GM12865 (cell line): ENCODE results near the gene LRRC10B.

Experiments used
- DNase-seq: peaks from one replicate; pipeline ENCODE4 v3.0.0; 2010; ENCODE audit warnings: low read depth
- H3K4me3 ChIP-seq: 2 replicates; pipeline ENCODE4 v1.5.1; 2011; ENCODE audit warnings: mild to moderate bottlenecking, low read depth, low read length, control low read depth
- TF ChIP-seq, protein P1 (sequence below): IDR thresholded peaks from 2 replicates; pipeline ENCODE4 v1.5.1; 2011; ENCODE audit warnings: low read length, control low read depth, low read depth, inconsistent platforms; ENCODE audit not compliant: insufficient read depth; ENCODE audit errors: missing control alignments

Gene LRRC10B

DNA sequence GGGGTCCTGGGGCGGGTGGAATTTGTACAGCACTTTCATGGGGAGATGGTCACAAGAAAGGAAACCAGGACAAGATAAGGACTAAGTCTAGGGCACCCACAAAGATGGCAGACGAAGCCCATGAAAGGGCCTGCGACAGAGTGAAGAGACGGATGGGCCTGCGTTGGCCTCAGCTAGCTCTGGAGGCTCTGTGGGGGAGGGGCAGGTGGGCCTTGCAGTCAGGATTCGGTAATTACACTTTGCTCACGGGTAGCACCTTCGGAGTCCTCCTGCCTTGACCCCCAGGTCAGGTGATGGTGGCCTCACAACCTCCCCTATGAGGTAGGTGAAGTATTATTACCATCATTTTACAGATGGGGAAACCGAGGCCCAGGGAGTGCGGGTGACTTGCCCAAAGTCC, 7.1 kb downstream of the LRRC10B start:
- TF ChIP-seq, protein P1, sequence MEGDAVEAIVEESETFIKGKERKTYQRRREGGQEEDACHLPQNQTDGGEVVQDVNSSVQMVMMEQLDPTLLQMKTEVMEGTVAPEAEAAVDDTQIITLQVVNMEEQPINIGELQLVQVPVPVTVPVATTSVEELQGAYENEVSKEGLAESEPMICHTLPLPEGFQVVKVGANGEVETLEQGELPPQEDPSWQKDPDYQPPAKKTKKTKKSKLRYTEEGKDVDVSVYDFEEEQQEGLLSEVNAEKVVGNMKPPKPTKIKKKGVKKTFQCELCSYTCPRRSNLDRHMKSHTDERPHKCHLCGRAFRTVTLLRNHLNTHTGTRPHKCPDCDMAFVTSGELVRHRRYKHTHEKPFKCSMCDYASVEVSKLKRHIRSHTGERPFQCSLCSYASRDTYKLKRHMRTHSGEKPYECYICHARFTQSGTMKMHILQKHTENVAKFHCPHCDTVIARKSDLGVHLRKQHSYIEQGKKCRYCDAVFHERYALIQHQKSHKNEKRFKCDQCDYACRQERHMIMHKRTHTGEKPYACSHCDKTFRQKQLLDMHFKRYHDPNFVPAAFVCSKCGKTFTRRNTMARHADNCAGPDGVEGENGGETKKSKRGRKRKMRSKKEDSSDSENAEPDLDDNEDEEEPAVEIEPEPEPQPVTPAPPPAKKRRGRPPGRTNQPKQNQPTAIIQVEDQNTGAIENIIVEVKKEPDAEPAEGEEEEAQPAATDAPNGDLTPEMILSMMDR = no peak
- DNase-seq = no peak
- H3K4me3 ChIP-seq = no peak overlapping the region

DNA sequence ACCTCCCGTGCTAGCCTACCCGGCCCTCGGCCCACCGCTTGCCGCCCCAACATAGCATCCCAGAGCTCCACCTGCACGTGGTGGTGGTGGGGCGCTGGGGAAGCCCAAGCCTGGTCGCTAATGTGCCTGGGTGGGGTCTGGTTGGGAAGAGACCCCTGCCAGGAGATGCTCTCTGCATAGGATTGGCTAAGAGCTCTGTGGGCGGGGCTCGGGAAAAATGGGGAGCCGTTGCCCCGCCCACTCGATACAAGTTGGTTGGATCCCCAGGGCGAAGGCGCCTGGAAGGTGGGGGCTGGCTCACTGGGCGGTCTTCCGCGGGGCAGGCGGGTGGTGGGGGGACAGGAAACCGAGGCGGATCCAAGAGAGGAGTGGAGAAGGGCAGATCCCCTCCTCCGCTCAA, 7.6 kb downstream of the LRRC10B start:
- H3K4me3 ChIP-seq = no peak overlapping the region
- DNase-seq = no peak
- TF ChIP-seq, protein P1 = no peak

DNA sequence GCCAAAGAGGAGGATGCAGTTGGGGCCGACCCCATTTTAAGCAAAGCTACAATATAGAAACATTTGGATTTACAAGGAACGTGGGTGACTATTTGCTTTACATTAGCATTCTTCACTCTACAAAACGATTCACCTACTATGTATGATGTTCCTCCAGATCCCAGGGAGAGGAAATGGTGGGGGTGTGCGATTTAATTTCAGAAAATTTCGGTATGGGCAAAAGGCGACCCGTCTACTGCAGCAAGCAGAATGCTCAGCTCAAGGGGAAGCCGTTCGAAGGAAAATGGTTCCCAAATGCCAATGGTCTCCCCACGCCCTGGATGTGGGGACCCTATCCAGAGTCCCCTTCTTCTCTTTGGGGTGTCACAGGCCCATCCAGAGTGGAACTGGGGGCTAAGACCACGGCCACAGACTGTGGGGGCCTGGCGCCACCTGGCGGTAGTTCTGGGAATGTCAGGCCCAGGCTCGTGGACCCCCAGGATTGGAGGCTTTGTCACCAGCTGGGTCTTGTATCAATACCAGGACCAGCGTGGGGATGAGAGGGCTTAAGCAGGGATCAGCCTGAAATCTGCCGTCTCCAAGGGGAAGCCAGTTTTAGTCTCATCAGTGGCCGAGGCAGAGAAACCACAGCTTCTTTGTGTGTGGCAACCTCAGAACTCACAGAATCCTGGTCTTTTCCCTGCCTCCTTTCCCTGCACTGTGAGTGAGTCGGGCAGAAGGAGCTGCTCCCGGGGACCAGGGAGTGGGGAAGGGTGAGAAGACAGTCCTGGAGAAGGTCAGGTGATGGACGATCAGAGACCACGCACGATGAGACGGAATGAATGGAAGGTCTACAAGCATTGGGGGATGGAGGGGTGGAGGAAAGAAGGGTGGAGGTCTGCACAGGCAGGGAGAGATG, 8.4 kb downstream of the LRRC10B start:
- DNase-seq = peak; percentile 37

GRCh38 chr11:61518032-61518795, 9.7 kb downstream of the LRRC10B start:
- DNase-seq = no peak
- TF ChIP-seq, protein P1 = no peak
- H3K4me3 ChIP-seq = no peak overlapping the region

More for the DNA sequence above, 8.4 kb downstream of the LRRC10B start:
- no peak overlapping the region for H3K4me3 ChIP-seq
- TF ChIP-seq, protein P1 = peak; percentile 95

GRCh38 chr11:61522881-61523280, 14.3 kb downstream of the LRRC10B start:
- H3K4me3 ChIP-seq = no peak overlapping the region
- DNase-seq = no peak
- TF ChIP-seq, protein P1 = no peak

- TF ChIP-seq, protein P1 = no peak
- DNase-seq = no peak
- no peak overlapping the region for H3K4me3 ChIP-seq
These were observed 15.9 kb downstream of the LRRC10B start for GRCh38 chr11:61524446-61524845.
